ENCODE data around the gene ROR1.

ROR1 gene

GRCh38 chr1:63946866-63947491 lies 173.2 kb downstream of the ROR1 start:
- H3K9ac ChIP-seq (ENCODE audit: low read depth, low read length) = no peak overlapping the region
- H3K9me3 ChIP-seq (ENCODE audit: control insufficient read depth, insufficient read depth, low read length) = no peaks in the 10 kb centered on the region
- no peaks in the 10 kb centered on the region; the same call in 1 of the 2 replicates for H3K4me1 ChIP-seq (ENCODE audit: insufficient read depth, low read length)
- no peaks in the 10 kb centered on the region for H3K36me3 ChIP-seq (ENCODE audit: insufficient read depth, low read length)

- no peak overlapping the region for H3K9ac ChIP-seq (ENCODE audit: low read depth, low read length)
- no peaks in the 10 kb centered on the region; the same call in 1 of the 2 replicates for H3K4me1 ChIP-seq (ENCODE audit: insufficient read depth, low read length)
- no peaks in the 10 kb centered on the region for H3K36me3 ChIP-seq (ENCODE audit: insufficient read depth, low read length)
- no peaks in the 10 kb centered on the region for H3K9me3 ChIP-seq (ENCODE audit: control insufficient read depth, insufficient read depth, low read length)
Measured at GRCh38 chr1:63947904-63948303, 174.1 kb downstream of the ROR1 start.

DNA sequence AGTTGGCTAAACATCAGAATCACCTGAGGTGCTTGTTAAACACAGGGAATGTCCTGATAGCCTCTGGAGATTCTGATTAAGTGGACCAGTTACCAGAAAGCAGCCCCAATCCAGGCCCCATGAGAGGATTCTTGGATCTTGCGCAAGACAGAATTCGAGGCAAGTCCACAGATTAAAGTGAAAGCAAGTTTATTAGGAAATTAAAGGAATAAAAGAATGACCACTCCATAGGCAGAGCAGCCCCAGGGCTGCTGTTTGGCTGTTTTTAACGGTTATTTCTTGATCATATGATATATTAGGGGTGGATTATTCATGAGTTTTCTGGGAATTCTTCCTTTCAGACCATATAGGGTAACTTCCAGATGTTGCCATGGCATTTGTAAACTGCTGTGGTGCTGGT lies 176.2 kb downstream of the ROR1 start:
- Histone ChIP-seq H3K9me3 (ENCODE audit: control insufficient read depth, insufficient read depth, low read length) (no peaks in the 10 kb centered on the region), H3K9ac (ENCODE audit: low read depth, low read length) (no peak overlapping the region), H3K36me3 (ENCODE audit: insufficient read depth, low read length) (no peaks in the 10 kb centered on the region), H3K4me1 (ENCODE audit: insufficient read depth, low read length) (no peaks in the 10 kb centered on the region)

DNA sequence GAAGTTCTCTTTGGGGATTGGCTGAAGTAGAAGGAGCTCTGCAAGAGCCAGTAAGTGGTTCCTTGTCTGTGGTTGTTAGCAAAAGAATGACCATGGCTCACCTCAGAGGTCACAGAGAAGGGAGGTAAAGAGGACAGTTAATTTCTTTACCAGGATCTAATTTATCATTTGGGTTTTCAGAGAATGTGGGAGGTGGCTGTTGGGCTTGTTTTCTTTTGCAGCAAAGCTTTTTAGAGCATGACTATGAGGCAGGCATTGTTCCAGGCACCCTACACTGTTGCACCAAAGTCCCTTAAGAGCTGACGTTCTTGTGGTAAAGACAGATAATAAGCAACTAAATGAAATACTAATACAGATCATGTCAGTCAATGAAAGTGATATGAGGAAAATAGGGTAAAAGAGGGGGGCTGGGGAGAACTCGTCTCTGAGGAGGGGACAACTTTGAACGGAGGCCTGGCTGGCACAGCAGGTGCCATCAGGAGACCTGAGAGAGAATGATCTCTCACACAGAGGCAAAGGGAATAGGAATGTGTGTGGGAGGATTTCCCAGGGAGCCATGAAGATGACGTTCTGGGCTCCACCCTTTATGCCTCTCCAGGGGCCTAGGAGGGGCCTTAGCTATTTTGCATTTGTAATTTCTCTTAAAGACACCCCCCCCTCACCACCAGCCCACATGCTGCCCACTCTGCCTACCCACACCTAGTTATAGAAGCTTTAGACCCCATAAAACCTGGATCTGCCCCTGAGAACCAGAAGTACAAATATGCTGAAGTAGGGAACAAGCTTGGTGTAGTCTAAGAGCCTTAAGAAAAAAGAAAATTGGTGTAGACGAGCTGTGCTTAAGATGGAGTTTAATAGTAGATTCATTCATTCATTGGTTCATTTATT lies 177.5 kb downstream of the ROR1 start:
- Histone ChIP-seq H3K9ac (ENCODE audit: low read depth, low read length) (no peak overlapping the region), H3K9me3 (ENCODE audit: control insufficient read depth, insufficient read depth, low read length) (no peaks in the 10 kb centered on the region), H3K36me3 (ENCODE audit: insufficient read depth, low read length) (no peaks in the 10 kb centered on the region; the same call in 1 of the 2 replicates), H3K4me1 (ENCODE audit: insufficient read depth, low read length) (no peaks in the 10 kb centered on the region)

DNA sequence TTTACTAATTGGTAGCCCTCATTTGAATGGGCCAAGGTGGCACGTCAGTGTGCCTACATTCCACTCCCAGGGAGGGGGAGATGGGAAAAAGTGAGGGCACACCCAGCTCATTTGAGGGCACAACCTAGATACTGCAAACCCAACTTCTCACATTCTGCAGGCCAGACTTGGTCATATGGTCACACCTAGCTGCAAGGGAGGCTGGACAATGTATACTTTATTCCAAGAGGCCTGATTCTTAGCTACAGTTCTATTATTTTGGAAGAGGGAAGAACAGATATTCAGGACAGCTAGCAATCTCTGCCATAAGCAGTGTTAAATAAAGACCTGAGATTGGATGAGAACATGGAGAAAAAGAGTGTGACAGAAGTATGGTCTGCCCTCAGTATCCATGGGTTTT lies 180.4 kb downstream of the ROR1 start:
- H3K9me3 ChIP-seq (ENCODE audit: control insufficient read depth, insufficient read depth, low read length) = no peaks in the 10 kb centered on the region
- H3K4me1 ChIP-seq (ENCODE audit: insufficient read depth, low read length) = no peaks in the 10 kb centered on the region
- H3K9ac ChIP-seq (ENCODE audit: low read depth, low read length) = no peak overlapping the region

GRCh38 chr1:63955370-63956145 lies 181.7 kb downstream of the ROR1 start:
- no peaks in the 10 kb centered on the region for H3K9me3 ChIP-seq (ENCODE audit: control insufficient read depth, insufficient read depth, low read length)
- no peaks in the 10 kb centered on the region; the same call in 1 of the 2 replicates for H3K36me3 ChIP-seq (ENCODE audit: insufficient read depth, low read length)
- no peak overlapping the region for H3K9ac ChIP-seq (ENCODE audit: low read depth, low read length)
- no peaks in the 10 kb centered on the region for H3K4me1 ChIP-seq (ENCODE audit: insufficient read depth, low read length)

More for the DNA sequence above, 180.4 kb downstream of the ROR1 start:
- no peaks in the 10 kb centered on the region; the same call in 1 of the 2 replicates for H3K36me3 ChIP-seq (ENCODE audit: insufficient read depth, low read length)

- no peaks in the 10 kb centered on the region for H3K4me1 ChIP-seq (ENCODE audit: insufficient read depth, low read length)
- H3K9me3 ChIP-seq (ENCODE audit: control insufficient read depth, insufficient read depth, low read length) = no peaks in the 10 kb centered on the region
- no peak overlapping the region for H3K9ac ChIP-seq (ENCODE audit: low read depth, low read length)
- no peaks in the 10 kb centered on the region; the same call in 1 of the 2 replicates for H3K36me3 ChIP-seq (ENCODE audit: insufficient read depth, low read length)
Measured at GRCh38 chr1:63958556-63958955, 184.7 kb downstream of the ROR1 start.

DNA sequence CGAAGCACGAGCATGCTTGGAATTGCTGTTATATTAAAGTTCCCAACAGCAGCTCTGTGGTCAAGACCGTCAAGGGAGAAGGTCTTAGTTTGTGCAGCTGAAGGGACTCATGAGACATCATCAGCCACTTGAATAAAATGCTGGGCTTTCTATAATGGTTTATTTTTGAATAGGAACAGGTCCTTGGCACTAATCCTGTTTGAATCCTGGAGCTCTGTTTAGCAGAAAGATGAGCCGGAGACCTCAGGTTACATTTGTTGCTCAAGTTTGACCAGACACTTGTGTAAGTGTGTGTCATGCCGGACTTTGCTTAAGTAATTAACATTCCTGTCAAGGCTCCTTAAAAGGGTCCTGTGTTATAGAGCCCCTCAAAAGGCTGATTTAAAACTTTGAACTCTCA lies 186.5 kb downstream of the ROR1 start:
- H3K4me1 ChIP-seq (ENCODE audit: insufficient read depth, low read length) = no peaks in the 10 kb centered on the region
- H3K36me3 ChIP-seq (ENCODE audit: insufficient read depth, low read length) = no peaks in the 10 kb centered on the region; the same call in 1 of the 2 replicates
- no peaks in the 10 kb centered on the region for H3K9me3 ChIP-seq (ENCODE audit: control insufficient read depth, insufficient read depth, low read length)
- no peak overlapping the region for H3K9ac ChIP-seq (ENCODE audit: low read depth, low read length)

DNA sequence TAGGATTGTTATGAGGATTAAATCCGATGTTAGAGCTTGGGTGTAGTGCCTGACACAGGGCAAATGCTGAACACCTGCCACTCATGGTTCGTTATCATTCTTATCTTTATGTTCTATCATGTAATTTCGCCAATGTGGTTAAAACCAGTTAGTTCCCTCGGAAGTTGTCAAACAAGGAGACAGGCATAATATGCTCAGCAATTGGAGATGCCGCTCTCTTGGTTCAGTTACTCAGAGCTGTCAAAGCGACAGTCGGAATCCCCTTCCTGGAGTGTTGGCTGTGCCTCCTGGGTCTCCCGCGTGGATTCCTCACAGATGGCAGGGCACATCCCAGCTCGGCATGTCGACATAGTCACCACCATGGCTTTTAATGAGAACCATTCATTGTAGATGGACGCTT lies 192.2 kb downstream of the ROR1 start:
- no peaks in the 10 kb centered on the region for H3K36me3 ChIP-seq (ENCODE audit: insufficient read depth, low read length)
- H3K9ac ChIP-seq (ENCODE audit: low read depth, low read length) = no peak overlapping the region
- H3K4me1 ChIP-seq (ENCODE audit: insufficient read depth, low read length) = no peaks in the 10 kb centered on the region
- no peaks in the 10 kb centered on the region for H3K9me3 ChIP-seq (ENCODE audit: control insufficient read depth, insufficient read depth, low read length)

DNA sequence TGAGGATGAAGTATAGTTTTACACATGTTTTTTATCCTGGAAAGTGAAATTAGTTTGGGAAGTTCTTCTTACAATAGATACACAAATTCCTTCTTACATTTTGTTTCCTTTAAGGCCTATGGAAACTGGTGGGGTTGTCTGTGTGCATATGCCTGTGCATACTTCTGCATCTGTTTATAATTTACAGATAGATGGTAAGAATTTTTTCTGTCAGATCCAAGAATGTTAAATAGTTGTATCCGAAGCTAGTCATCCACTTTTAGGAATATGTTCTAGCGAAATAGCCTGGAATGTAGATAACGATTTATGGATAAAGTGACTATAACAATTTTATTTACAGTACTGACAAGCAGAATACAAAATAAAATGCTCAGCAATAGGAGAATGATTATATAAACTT lies 194.1 kb downstream of the ROR1 start:
- H3K4me1 ChIP-seq (ENCODE audit: insufficient read depth, low read length) = no peaks in the 10 kb centered on the region
- no peak overlapping the region for H3K9ac ChIP-seq (ENCODE audit: low read depth, low read length)
- H3K36me3 ChIP-seq (ENCODE audit: insufficient read depth, low read length) = no peaks in the 10 kb centered on the region
- no peaks in the 10 kb centered on the region for H3K9me3 ChIP-seq (ENCODE audit: control insufficient read depth, insufficient read depth, low read length)

DNA sequence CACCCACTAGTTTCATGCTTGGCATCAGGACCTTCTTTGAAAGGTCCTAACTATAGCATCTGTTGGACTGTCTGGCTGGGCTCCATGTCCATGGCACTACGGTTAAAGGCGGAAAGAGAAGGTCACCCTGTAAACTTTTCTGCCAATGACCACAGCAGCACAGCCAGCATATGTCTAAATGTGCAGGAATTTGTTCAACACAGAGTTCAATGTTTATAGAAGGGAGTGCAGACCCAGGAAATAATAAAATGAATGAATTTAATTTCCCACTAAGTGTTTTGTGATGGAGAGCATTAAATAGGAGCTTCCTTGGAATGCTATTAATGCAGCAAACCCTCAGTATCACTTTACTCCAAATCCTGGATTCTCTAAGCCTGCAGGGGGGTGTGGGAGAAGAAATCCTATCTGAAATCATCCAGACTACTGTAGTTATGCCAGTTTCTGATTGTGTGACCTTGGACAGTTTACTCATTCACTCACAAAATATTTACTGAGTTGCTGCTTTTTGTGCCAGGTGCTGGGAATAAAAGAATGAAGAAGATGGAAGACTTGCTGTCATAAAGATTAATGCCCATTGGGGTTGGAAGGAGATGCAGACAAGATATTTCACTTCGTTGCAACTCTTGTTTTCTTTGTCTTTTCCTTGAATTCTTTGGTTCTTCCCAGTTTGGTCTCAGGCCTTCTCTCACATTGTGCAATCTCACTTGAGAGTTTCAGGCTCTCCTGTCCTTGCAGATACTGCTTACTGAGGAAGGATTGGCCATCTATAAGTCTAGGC lies 195.0 kb downstream of the ROR1 start:
- no peaks in the 10 kb centered on the region for H3K9me3 ChIP-seq (ENCODE audit: control insufficient read depth, insufficient read depth, low read length)
- H3K9ac ChIP-seq (ENCODE audit: low read depth, low read length) = no peak overlapping the region
- no peaks in the 10 kb centered on the region for H3K4me1 ChIP-seq (ENCODE audit: insufficient read depth, low read length)
- H3K36me3 ChIP-seq (ENCODE audit: insufficient read depth, low read length) = no peaks in the 10 kb centered on the region

GRCh38 chr1:63969441-63969901 lies 195.7 kb downstream of the ROR1 start:
- no peaks in the 10 kb centered on the region for H3K9me3 ChIP-seq (ENCODE audit: control insufficient read depth, insufficient read depth, low read length)
- no peaks in the 10 kb centered on the region for H3K36me3 ChIP-seq (ENCODE audit: insufficient read depth, low read length)
- no peak overlapping the region for H3K9ac ChIP-seq (ENCODE audit: low read depth, low read length)
- no peaks in the 10 kb centered on the region for H3K4me1 ChIP-seq (ENCODE audit: insufficient read depth, low read length)

DNA sequence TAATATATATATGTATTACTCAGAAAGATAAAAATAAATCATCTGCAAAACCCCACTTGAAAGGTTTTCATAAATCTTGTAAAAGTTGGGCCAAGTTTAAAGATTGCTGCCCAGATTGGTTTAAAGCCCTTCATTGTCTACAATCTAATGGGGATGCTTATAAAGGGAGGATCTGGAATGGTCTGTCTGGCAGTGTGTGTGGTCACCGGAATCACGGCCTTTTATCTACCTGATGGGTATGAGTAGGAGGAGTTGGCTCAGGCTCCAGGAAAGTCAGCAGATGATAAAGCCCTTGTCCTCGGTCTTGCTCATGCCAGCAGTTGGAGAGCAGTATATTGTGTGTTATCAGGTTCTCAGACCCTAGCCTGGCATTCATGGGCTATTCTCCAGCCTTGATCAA lies 197.7 kb downstream of the ROR1 start:
- no peaks in the 10 kb centered on the region for H3K9me3 ChIP-seq (ENCODE audit: control insufficient read depth, insufficient read depth, low read length)
- H3K36me3 ChIP-seq (ENCODE audit: insufficient read depth, low read length) = no peaks in the 10 kb centered on the region
- no peak overlapping the region for H3K9ac ChIP-seq (ENCODE audit: low read depth, low read length)
- no peaks in the 10 kb centered on the region for H3K4me1 ChIP-seq (ENCODE audit: insufficient read depth, low read length)

- no peaks in the 10 kb centered on the region for H3K9me3 ChIP-seq (ENCODE audit: control insufficient read depth, insufficient read depth, low read length)
- no peaks in the 10 kb centered on the region for H3K4me1 ChIP-seq (ENCODE audit: insufficient read depth, low read length)
- H3K36me3 ChIP-seq (ENCODE audit: insufficient read depth, low read length) = no peaks in the 10 kb centered on the region
- H3K9ac ChIP-seq (ENCODE audit: low read depth, low read length) = no peak overlapping the region
Measured at GRCh38 chr1:63973005-63973419, 199.2 kb downstream of the ROR1 start.

All from ES-I3 (cell line).